Astrocyte of the cerebellum (primary cell): ENCODE data around the gene CA7.
"Not testable (repeated sequence)": the region's sequence is repeated elsewhere in the genome, so short reads cannot be mapped to it uniquely, and the experiment has no call there.

Experiments used
- DNase-seq: peaks from one replicate; pipeline ENCODE4 v3.0.0-alpha.2; 2011; ENCODE audit warnings: low read depth
- H3K4me3 ChIP-seq: 2 replicates; pipeline ENCODE4 v1.5.1; 2011; ENCODE audit warnings: mild to moderate bottlenecking, low read depth, low read length, moderate library complexity
- in situ Hi-C: cut with HindIII; loops from 2 replicates; pipeline ENCODE4 v1.10.0; 2017; ENCODE audit warnings: low sequenced_read_pairs
- TF ChIP-seq, protein P1 (sequence below): IDR thresholded peaks from 2 replicates; pipeline ENCODE4 v1.5.1; 2012; ENCODE audit warnings: low read length, low read depth, moderate library complexity, mild to moderate bottlenecking; ENCODE audit errors: missing control alignments

The CA7 gene

DNA sequence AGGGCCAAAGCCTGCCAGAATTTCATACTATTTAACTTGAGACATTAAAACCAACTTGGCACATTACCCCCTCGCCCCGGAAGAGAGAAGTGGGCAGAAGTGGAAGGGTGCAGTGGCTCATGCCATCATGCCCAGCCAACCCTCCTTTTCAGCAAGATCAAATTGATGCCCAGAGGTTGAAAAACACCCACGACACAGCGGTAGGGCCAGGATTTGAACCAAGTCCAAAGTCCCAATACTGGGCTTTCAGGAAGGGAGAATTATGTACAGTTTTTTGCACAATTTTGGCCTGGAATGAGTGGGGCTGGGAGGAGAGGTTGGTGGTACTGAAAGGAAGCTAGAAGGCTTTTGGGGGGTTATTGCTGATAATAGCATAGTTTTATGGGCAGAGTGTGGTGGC is 47.1 kb downstream of the CA7 start:
- H3K4me3 ChIP-seq: no peak overlapping the region
- no peak for DNase-seq
- TF ChIP-seq, protein P1, sequence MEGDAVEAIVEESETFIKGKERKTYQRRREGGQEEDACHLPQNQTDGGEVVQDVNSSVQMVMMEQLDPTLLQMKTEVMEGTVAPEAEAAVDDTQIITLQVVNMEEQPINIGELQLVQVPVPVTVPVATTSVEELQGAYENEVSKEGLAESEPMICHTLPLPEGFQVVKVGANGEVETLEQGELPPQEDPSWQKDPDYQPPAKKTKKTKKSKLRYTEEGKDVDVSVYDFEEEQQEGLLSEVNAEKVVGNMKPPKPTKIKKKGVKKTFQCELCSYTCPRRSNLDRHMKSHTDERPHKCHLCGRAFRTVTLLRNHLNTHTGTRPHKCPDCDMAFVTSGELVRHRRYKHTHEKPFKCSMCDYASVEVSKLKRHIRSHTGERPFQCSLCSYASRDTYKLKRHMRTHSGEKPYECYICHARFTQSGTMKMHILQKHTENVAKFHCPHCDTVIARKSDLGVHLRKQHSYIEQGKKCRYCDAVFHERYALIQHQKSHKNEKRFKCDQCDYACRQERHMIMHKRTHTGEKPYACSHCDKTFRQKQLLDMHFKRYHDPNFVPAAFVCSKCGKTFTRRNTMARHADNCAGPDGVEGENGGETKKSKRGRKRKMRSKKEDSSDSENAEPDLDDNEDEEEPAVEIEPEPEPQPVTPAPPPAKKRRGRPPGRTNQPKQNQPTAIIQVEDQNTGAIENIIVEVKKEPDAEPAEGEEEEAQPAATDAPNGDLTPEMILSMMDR: no peak
- in situ Hi-C loops: no loop called here

DNA sequence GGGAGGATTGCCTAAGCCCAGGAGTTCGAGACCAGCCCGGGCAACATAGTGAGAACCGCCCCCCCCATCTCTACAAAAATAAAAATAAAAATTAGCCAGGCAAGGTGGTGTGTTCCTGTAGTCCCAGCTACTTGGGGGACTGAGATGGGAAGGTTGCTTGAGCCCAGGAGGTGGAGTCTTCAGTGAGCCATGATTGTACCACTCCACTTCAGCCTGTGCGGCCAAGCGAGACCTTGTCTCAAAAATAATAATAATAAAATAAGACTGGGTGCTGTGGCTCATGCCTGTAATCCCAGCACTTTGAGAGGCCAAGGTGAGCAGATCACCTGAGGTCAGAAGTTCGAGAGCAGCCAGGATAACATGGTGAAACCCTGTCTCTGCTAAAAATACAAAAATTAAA is 47.6 kb downstream of the CA7 start:
- DNase-seq: no peak
- no peak overlapping the region for H3K4me3 ChIP-seq
- TF ChIP-seq, protein P1: no peak
- in situ Hi-C loops: no loop called here

DNA sequence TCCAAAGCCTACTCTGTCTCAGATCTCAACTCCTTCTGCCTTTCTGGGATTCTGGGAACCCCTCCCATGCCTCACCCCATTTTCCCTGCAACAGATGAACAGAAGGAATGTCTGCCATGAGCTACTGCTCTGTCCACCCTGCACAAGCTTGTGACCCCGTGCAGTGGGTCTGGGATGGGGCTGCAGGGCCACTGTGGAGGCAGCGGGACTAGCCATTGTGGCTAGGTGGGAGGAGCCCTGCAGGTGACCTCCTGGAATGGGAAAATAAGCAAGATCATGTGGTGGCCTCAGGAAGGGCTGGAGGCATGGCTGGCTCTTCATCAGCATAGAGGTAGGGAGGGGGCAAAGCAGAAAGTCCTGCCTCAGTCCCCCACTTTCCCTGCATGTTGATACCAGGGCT is 49.8 kb downstream of the CA7 start:
- TF ChIP-seq, protein P1: no peak
- in situ Hi-C loops: no loop called here
- no peak for DNase-seq
- no peak overlapping the region for H3K4me3 ChIP-seq

DNA sequence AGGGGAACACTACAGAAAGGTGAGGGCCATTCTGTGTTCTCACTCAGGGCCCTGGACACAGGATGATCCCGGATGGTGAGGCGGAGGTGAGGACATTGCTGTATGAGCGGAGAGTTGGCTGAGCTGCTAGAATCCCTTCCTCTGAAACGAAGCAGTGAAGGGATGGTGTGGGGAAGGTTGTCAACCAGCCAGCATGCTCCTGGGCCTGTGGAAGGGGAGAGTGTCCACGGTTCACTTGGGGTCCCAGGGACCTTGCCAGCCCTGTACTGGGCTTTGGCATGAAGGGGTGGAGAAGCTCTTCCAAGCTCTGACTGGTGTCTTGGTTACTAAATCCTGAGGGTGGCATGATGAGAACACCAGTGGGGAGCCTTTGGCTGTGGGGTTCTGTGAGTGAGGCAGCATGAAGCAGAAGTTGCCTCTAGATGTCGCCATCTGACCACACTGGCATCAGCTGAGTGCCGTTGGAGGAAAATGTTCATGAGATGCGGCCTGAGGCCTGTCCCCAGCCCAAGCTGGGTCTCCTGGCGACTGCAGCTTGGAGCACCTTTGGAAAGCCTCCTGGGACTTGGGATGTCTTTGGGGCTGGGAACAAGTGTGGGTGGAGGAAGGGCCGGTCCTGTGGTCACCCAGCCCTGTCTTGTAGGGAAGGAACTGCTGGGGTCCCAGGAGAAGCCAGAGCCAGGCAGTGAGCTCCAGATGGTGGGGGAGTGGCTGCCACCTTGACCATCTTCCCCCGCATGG is 50.9 kb downstream of the CA7 start:
- H3K4me3 ChIP-seq: no peak overlapping the region
- TF ChIP-seq, protein P1: peak; percentile 81
- in situ Hi-C loops: no loop called here
- DNase-seq: peak; percentile 62

DNA sequence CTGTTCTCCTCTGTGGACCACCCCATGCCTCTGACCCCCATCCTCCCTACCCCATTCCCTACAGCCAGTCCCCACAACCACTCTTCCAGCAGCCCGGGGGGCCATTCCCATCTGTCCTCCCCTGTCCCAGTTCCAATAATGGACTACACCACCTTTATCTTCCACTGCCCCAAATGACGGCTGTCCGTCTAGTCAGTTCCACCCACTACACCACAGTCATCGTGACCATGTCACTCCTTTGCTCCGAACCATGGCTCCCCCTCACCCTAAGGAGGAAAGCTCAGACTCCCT is 51.4 kb downstream of the CA7 start:
- DNase-seq: no peak
- no peak overlapping the region for H3K4me3 ChIP-seq
- in situ Hi-C loops: no loop called here
- TF ChIP-seq, protein P1: no peak

DNA sequence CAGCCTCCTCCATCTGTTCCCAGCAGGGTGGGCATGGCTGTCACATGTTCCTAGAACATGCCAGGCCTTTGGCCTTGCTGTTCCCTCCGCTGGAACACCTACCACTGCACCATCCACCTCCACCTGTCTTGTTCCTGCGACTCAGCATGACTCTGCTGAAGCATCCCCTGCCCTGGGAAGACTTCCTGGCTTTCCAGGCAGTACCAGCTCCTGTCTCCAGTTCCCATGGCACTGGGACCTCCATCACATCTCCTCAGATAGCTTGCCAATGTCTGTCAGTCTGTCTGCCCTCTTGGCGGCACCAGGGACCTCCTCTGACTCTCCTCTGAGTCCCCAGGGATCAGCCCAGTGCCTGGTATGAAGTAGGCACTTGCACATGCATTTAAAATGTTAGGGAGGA is 51.8 kb downstream of the CA7 start:
- no peak for DNase-seq
- TF ChIP-seq, protein P1: no peak
- in situ Hi-C loops: no loop called here
- no peak overlapping the region for H3K4me3 ChIP-seq

DNA sequence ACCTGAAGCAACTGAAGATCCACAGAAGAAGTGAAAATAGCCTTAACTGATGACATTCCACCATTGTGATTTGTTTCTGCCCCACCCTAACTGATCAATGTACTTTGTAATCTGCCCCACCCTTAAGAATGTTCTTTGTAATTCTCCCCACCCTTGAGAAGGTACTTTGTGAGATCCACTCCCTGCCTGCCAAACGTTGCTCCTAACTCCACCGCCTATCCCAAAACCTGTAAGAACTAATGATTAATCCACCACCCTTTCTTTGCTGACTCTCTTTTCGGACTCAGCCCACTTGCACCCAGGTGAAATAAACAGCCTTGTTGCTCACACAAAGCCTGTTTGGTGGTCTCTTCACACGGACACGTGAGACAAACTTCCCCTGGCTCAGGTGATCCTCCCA is 52.5 kb downstream of the CA7 start:
- DNase-seq, in situ Hi-C loops, H3K4me3 ChIP-seq: not testable (repeated sequence)
